GM19238 (cell line): ENCODE results near the gene SAMD10.
"Not testable (repeated sequence)": the region's sequence is repeated elsewhere in the genome, so short reads cannot be mapped to it uniquely, and the experiment has no call there.

Experiments
- DNase-seq: peaks from one replicate; pipeline ENCODE4 v3.0.0; 2011; ENCODE audit warnings: low spot score; ENCODE audit not compliant: insufficient read length

SAMD10 gene

GRCh38 chr20:63979557-63980316 is at the start of gene SAMD10:
Gene SAMD10, minus strand, starts transcription at chr20:63979642. Its CDS starts 175 bp downstream, at chr20:63979467.
- peak; percentile 79 for DNase-seq

DNA sequence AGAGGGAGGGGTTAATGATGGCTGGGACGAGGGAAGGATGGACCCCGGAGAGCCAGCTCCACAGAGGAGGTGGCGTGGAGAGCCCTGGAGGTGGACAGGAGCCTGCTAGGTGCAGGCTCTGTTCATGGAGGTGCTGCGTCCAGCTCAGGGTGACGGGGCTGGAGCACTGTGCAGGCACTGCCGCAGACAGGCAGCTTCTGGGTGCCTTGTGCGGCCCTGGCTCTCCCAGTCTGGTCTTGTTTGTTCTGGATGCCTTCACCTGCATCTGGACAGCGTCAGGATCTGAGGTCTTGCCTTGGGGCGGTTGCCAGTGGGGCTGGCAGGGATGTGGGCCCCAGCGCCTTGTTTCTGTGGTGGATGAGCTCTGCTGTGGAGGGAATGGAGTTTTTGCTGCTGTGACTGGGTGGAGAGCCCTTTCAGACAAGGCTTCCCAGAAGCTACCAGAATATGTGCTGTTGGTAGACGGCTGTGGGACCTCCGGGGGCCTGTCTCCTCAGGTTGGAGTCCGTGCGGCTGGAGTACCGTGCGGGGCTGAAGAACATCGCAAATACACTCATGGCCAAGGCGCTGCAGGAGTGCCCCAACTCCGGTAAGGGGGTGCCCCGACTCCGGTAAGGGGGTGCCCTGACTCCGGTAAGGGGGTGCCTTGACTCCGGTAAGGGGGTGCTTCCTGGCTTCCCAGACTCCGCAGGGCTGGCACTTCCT is 48.7 kb upstream of the SAMD10 start:
- DNase-seq: no peak

DNA sequence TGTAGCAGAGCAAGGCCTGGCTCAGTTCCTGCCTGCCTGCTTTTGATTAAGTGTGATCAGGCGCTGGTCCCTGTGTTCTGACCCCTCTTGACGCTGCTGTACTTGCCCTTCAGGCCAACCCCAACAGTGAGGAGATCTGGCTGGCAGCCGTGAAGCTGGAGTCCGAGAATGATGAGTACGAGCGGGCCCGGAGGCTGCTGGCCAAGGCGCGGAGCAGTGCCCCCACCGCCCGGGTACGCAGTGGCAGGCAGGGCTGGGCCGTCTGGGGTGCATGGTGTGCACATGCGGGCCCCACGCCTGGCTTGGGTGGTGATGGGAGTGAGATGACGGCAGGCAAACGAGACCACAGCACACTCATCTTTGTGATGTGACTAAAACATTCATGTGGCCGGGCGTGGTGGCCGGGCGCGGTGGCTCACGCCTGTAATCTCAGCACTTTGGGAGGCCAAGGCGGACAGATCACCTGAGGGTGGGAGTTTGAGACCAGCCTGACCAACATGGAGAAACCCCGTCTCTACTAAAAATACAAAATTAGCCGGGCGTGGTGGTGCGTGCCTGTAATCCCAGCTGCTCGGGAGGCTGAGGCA is 46.5 kb upstream of the SAMD10 start:
- DNase-seq: no peak

DNA sequence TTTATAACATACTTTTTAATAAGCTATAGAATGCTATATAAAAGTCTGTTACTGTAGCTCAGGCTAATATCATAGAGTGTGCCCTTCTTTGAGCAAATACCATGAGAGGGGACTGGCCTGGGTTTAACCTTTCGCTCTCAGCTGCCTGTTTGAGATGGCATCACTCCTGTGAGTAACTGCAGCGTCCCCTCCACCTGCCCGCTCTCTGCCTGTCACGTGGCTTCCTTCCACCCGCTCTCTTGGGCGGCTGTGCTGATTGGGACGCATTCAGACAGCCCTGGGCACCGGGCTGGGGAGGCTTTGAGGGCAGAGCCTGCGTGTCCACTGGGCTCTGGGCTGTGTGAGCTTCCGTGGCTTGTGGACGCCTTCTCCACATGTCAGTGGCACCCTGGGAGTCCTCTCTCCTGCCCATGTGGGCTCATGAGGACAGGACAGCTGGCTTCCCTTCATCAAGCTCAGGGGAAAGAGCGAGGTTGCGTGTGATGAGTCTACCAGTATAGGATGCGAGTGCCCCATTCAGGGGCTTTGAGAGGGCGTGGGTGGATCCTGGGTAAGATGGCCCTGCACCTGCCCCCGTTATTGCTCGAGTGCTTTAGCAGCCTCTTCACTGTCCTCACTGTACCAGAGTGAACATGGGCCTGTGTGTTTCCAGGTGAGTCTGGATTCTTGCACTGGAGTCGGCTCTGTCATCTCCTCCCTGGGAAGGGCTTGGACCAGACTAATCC is 45.8 kb upstream of the SAMD10 start:
- DNase-seq: no peak

DNA sequence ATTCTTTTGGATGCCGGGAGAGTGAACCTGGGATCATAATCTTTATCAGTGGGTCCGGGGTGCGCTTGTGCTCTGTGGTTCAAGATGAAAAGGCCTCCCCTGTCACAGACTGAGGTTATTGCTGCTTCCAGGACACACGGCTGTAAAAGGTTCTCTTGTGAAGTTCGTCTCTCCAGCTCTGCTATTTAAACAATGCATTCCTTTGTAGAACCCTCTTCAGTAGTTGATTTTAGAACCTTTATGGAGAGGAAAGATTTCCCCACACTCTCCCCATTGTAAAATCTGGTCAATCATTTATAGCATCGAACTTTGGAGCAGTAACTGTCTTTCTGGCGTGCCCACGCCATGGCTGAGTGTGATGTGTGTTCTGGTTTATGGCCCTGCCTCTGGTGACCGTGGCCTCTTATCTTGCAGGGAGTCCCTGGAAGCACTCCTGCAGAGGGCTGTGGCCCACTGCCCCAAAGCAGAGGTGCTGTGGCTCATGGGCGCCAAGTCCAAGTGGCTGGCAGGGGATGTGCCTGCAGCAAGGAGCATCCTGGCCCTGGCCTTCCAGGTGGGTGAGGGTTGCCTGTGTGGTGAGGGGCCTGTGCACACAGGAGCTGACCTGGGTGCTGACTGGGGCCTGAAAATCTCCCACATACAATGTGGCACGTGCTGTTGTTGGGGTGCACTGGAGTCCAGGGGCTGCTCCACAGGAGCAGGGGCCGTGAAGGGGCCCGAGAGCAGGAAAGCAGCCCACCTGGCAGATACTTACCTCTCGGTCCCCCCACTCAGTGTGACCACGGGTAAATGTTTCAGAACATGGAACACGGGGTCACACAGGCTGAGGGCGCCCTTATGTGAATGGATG is 44.9 kb upstream of the SAMD10 start:
- DNase-seq: no peak

GRCh38 chr20:64023361-64024140 is 44.1 kb upstream of the SAMD10 start:
- DNase-seq: no peak

DNA sequence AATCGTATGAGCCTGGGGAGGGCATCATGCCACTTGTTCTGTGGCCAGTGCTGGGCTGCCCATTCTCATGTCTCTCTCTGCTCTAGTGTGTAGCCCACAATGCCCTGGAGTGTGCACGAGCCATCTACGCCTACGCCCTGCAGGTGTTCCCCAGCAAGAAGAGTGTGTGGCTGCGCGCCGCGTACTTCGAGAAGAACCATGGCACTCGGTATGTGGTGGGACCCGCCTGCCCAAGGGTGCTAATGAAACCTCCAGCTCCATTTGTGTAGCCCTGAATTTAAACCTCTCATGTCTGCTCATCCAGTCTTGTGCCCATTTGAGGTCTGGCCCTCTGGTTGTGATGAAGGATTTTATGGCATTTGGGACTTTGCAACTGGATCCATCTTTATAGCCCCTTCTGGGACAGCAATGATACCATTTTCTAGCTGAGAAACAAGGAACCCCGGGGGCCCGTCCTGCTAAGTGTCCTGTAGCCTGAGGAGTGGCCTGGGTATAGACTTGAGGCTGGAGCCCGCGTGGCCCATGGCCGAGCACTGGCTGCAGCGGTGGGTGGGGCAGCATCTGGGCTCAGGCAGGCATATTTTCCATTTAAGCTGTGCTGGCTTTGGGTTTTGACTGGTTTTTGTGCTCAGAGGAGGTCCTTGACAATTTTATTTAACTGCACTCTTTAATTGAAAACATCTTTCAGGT is 43.4 kb upstream of the SAMD10 start:
- no peak for DNase-seq

DNA sequence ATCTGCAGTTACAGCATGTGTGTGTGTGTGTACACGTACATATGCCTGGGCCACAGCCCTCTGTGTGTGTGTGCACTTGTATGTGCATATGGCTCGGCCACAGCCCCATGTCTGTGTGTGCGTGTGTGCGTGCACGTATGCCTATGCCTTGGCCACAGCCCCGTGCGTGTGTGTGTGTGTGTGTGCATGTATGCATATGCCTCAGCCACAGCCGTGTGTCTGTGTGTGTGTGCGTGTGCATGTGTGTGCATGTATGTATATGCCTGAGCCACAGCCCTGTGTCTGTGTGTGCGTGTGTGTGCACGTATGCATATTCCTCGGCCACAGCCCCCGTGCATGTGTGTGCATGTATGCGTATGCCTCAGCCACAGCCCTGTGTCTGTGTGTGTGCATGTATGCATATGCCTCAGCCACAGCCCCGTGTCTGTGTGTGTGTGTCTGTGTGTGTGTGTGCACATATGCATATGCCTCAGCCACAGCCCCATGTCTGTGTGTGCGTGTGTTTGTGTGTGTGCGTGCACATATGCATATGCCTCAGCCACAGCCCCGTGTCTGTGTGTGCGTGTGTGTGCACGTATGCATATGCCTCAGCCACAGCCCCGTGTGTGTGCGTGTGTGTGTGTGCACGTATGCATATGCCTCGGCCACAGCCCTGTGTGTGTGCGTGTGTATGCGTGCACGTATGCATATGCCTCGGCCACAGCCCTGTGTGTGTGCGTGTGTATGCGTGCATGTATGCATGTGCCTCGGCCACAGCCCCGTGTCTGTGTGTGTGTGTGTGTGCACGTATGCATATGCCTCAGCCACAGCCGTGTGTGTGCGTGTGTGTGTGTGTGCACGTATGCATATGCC is 41.9 kb upstream of the SAMD10 start:
- DNase-seq: no peak

DNA sequence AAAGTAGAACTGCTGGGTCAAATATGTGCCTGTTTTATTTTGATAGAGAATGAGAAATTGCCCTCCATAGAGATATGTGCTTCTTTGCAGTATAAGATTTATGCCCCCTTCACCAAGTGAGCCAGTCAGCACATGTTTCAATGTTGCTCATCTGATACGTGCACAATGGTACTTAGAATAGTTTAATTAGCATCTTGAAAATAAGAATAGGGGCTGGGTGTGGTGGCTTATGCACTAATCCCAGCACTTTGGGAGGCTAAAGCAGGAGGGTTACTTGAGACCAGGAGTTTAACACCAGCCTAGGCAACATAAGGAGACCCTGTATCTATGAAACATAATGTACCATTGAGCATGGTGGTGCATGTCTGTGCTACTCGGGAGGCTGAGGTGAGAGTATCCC is 36.2 kb upstream of the SAMD10 start:
- DNase-seq: no peak

DNA sequence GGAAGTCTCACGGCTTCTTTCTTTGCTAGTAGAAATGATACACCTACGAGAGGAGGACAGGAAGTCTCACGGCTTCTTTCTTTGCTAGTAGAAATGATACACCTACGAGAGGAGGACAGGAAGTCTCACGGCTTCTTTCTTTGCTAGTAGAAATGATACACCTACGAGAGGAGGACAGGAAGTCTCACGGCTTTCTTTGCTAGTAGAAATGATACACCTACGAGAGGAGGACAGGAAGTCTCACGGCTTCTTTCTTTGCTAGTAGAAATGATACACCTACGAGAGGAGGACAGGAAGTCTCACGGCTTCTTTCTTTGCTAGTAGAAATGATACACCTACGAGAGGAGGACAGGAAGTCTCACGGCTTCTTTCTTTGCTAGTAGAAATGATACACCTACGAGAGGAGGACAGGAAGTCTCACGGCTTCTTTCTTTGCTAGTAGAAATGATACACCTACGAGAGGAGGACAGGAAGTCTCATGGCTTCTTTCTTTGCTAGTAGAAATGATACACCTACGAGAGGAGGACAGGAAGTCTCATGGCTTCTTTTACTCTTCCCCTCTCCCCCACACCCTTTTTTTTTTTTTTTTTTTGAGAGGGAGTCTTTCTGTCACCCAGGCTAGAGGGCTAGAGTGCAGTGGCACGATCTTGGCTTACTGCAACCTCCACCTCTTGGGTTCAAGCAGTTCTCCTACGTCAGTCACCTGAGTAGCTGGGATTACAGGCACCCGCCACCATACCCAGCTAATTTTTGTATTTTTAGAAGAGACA is 33.1 kb upstream of the SAMD10 start:
- DNase-seq: not testable (repeated sequence)

DNA sequence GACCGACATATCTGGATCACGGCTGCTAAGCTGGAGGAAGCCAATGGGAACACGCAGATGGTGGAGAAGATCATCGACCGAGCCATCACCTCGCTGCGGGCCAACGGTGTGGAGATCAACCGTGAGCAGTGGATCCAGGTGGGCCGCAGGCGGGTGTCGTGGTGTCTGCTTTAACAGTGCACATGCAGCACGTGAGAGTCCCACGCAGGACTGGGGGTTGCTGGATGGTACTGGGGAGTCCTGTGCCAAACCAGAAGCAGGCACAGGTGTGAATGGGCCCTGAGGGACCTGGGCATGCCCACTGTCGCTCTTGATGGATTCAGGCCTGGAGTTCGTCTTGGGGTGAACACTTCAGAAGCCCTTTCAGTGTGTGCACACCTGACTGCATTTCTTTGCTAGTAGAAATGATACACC is 31.9 kb upstream of the SAMD10 start:
- no peak for DNase-seq

DNA sequence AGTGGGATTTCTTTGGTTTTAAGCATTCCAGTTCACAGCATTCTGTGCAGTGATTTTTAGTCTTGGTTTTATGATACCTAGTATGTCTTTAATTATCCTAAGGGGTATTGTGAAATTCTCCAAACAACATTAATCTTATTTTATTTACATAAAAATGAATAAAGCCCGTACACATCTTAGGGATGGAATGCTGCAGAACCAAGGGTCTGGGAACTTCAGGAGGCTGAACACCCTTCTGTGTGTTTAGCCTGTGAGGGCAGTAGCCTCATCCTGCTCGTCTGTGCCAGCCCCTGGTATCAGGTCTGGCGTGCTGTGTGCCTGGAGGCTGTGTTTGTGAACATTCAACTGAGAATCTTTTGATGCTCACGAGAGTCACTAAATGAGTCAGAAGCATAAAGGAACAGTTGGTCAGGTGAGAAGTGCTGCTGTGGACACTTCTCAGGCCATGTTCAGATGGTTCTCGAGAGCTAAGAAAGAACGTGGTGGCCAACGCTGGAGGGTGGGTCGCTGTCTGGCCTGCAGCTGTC is 31.3 kb upstream of the SAMD10 start:
- no peak for DNase-seq

GRCh38 chr20:64009811-64010387 is 30.5 kb upstream of the SAMD10 start:
- DNase-seq: no peak

DNA sequence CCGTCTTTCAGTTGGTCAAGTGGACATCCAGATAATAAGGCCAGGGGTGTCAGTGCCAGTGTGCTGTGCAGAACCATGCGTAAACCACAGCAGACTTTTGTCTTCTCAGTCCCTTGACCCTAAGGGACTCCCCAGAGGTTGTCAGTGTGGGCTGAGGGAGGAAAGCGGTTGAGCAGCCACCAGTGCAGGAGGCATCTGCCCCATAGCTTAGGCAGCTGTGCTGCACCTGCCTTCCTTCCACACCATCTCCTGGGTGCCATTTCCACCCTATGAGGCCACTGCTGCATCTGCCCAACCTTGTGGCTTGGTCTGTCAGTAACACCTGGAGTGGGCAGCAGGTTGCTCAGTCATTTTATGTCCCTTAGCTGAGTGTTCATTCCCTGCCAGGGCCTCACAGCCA is 27.5 kb upstream of the SAMD10 start:
- no peak for DNase-seq

DNA sequence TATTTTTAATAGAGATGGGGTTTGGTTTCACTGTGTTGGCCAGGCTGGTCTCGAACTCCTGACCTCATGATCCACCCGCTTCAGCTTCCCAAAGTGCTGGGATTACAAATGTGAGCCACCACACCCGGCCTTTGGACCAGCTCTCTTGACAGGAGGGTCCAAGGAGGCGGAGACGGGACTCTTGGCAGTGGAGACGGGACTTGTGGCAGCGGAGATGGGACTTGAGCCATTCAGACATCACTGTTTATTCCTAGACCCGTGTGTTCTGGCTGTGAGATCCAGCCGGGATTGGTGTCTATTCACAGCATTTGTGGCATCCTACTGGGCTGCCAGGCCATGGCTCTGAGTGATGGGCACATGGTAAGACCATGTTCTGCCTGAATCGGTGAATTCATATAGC is 27.0 kb upstream of the SAMD10 start:
- no peak for DNase-seq

GRCh38 chr20:64005394-64005793 is 26.0 kb upstream of the SAMD10 start:
- DNase-seq: no peak
